Esophagus squamous epithelium (tissue), 4 donors: Measurements from ENCODE around the gene OR6C1.

ENCODE experiments used
- POLR2A ChIP-seq, 4 donors: fragments of 450-650 bp; IDR thresholded peaks; one replicate each; pipeline ENCODE4 v1.6.1; 2017; ENCODE audit warnings: antibody characterized with exemption in 4 of 4, mild to moderate bottlenecking in 4 of 4, moderate library complexity in 3 of 4
- TF ChIP-seq, protein P1 (sequence below), 6 experiments: fragments of 450-650 bp in 4 of 6; fragments of 200-600 bp in 2 of 6; sonication (generic) in 2 of 6; IDR thresholded peaks; one replicate each; pipeline ENCODE4 v1.5.1; 2016 to 2019; ENCODE audit warnings: antibody characterized with exemption in 6 of 6, mild to moderate bottlenecking in 4 of 6, moderate library complexity in 4 of 6

DNA sequence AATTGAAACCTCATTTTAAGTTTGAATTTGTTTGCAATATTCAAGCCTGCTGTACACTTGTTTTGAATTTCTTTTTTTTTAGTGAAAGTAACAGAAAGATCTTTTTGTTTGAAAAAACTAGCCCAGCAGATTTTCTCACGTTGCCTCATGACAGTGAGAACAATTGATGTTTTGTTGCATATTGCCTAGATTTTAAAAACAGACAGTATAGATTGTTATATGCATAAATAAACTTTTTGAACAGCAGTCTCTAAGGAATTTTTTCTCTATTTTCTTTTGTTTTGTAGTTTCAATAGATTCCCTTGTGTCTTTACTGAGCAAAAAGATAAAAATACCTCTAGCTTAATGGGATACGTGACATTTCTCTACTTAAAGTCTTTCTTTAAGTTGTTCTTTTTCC lies 33.2 kb upstream of the OR6C1 start:
- TF ChIP-seq, protein P1, sequence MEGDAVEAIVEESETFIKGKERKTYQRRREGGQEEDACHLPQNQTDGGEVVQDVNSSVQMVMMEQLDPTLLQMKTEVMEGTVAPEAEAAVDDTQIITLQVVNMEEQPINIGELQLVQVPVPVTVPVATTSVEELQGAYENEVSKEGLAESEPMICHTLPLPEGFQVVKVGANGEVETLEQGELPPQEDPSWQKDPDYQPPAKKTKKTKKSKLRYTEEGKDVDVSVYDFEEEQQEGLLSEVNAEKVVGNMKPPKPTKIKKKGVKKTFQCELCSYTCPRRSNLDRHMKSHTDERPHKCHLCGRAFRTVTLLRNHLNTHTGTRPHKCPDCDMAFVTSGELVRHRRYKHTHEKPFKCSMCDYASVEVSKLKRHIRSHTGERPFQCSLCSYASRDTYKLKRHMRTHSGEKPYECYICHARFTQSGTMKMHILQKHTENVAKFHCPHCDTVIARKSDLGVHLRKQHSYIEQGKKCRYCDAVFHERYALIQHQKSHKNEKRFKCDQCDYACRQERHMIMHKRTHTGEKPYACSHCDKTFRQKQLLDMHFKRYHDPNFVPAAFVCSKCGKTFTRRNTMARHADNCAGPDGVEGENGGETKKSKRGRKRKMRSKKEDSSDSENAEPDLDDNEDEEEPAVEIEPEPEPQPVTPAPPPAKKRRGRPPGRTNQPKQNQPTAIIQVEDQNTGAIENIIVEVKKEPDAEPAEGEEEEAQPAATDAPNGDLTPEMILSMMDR (IDR thresholded peaks at IDR 0.05): no peak
- TF ChIP-seq POLR2A (IDR thresholded peaks at IDR 0.05): no peak
